Endothelial cell (in vitro differentiated cells): ENCODE measurements around the gene TBR1. TPM values are rescaled to one million over a fixed set of nuclear protein-coding genes. Genes with fewer than 3 reads are reported as not detected.

Source experiments
- DNase-seq: peaks from one replicate; pipeline ENCODE4 v3.0.0; 2021; ENCODE audit warnings: low spot score
- H3K27ac Mint-ChIP-seq: one replicate; pipeline ENCODE4 v1.8.0; 2021; ENCODE audit warnings: mixed read lengths, inconsistent platforms; ENCODE audit not compliant: unreplicated experiment
- H3K27me3 Mint-ChIP-seq: one replicate; pipeline ENCODE4 v1.8.0; 2021; ENCODE audit warnings: mild to moderate bottlenecking, moderate library complexity, mixed read lengths, inconsistent platforms; ENCODE audit not compliant: unreplicated experiment
- H3K36me3 Mint-ChIP-seq: one replicate; pipeline ENCODE4 v1.8.0; 2021; ENCODE audit warnings: mild to moderate bottlenecking, low read depth, mixed read lengths, inconsistent platforms; ENCODE audit not compliant: unreplicated experiment
- H3K4me1 Mint-ChIP-seq: one replicate; pipeline ENCODE4 v1.8.0; 2021; ENCODE audit warnings: mild to moderate bottlenecking, mixed read lengths, inconsistent platforms; ENCODE audit not compliant: unreplicated experiment
- H3K4me3 Mint-ChIP-seq: one replicate; pipeline ENCODE4 v1.8.0; 2021; ENCODE audit warnings: mild to moderate bottlenecking, mixed read lengths, inconsistent platforms; ENCODE audit not compliant: unreplicated experiment
- H3K9me3 Mint-ChIP-seq: one replicate; pipeline ENCODE4 v1.8.0; 2021; ENCODE audit warnings: mixed read lengths, inconsistent platforms; ENCODE audit not compliant: unreplicated experiment
- CTCF ChIP-seq: fragments of 200-600 bp; sonication (generic); IDR thresholded peaks from one replicate; pipeline ENCODE4 v1.5.0; 2021; ENCODE audit warnings: antibody characterized with exemption; ENCODE audit not compliant: unreplicated experiment
- total RNA-seq: library from RNA; stranded (reverse); fragmentation: NEBNext Ultra II Directional; extraction: Animal tissue kit (Norgen Biotek cat#: 25700); gene quantifications from one replicate; pipeline ENCODE4 v1.2.1, GENCODE V29; 2021; ENCODE audit not compliant: unreplicated experiment

The TBR1 gene
- total RNA-seq, 1 donor from 2014 or later, result 0.08 TPM

GRCh38 chr2:161384864-161385263 is 31.2 kb upstream of the TBR1 start:
- no peaks in the 10 kb centered on the region for H3K4me1 Mint-ChIP-seq
- H3K27ac Mint-ChIP-seq, result no peak overlapping the region
- no peaks in the 10 kb centered on the region for H3K9me3 Mint-ChIP-seq
- no peak overlapping the region for H3K4me3 Mint-ChIP-seq
- DNase-seq, result no peak
- no peaks in the 10 kb centered on the region for H3K36me3 Mint-ChIP-seq
- no peak for TF ChIP-seq CTCF
- H3K27me3 Mint-ChIP-seq, result no peaks in the 10 kb centered on the region

GRCh38 chr2:161386228-161386824 is 29.8 kb upstream of the TBR1 start:
- no peak overlapping the region for H3K4me3 Mint-ChIP-seq
- H3K9me3 Mint-ChIP-seq, result no peaks in the 10 kb centered on the region
- no peak for TF ChIP-seq CTCF
- DNase-seq, result no peak
- no peaks in the 10 kb centered on the region for H3K4me1 Mint-ChIP-seq
- H3K27ac Mint-ChIP-seq, result no peak overlapping the region
- no peaks in the 10 kb centered on the region for H3K36me3 Mint-ChIP-seq
- H3K27me3 Mint-ChIP-seq, result no peaks in the 10 kb centered on the region

- H3K4me1 Mint-ChIP-seq, result peaks cover 6% of the 10 kb centered on the region
- no peaks in the 10 kb centered on the region for H3K9me3 Mint-ChIP-seq
- no peak for DNase-seq
- no peaks in the 10 kb centered on the region for H3K27me3 Mint-ChIP-seq
- H3K27ac Mint-ChIP-seq, result no peak overlapping the region
- no peak overlapping the region for H3K4me3 Mint-ChIP-seq
- no peaks in the 10 kb centered on the region for H3K36me3 Mint-ChIP-seq
- no peak for TF ChIP-seq CTCF
Observed at GRCh38 chr2:161388146-161388779, 27.8 kb upstream of the TBR1 start.

- no peak for TF ChIP-seq CTCF
- H3K36me3 Mint-ChIP-seq, result peaks cover 9% of the 10 kb centered on the region
Observed at GRCh38 chr2:161391737-161392506, 24.2 kb upstream of the TBR1 start.

GRCh38 chr2:161400076-161400475 is 16.0 kb upstream of the TBR1 start:
- no peak for DNase-seq
- H3K27ac Mint-ChIP-seq, result no peak overlapping the region
- no peaks in the 10 kb centered on the region for H3K9me3 Mint-ChIP-seq
- TF ChIP-seq CTCF, result no peak
- no peaks in the 10 kb centered on the region for H3K4me1 Mint-ChIP-seq
- H3K27me3 Mint-ChIP-seq, result no peaks in the 10 kb centered on the region
- H3K36me3 Mint-ChIP-seq, result peaks cover 11% of the 10 kb centered on the region
- H3K4me3 Mint-ChIP-seq, result no peak overlapping the region

More at GRCh38 chr2:161391737-161392506, 24.2 kb upstream of the TBR1 start:
- Mint-ChIP-seq H3K27ac (no peak overlapping the region), H3K4me1 (peaks cover 6% of the 10 kb centered on the region), H3K4me3 (no peak overlapping the region), H3K27me3 (no peaks in the 10 kb centered on the region), H3K9me3 (no peaks in the 10 kb centered on the region)
- DNase-seq, result no peak
